SJCRH30 (cell line): Measurements from ENCODE around the gene MAGEB6B. TPM values are rescaled to one million over a fixed set of nuclear protein-coding genes. Genes with fewer than 3 reads are reported as not detected.
"Not testable (repeated sequence)": the region's sequence is repeated elsewhere in the genome, so short reads cannot be mapped to it uniquely, and the experiment has no call there.

ENCODE experiments used
- DNase-seq, 2 experiments: peaks; one replicate each; pipeline ENCODE4 v3.0.0-alpha.2; 2015 to 2020
- H3K27ac ChIP-seq: fragments of 250-450 bp; sonication (Bioruptor Pico); 2 replicates; pipeline ENCODE4 v1.5.1; 2020; ENCODE audit warnings: mild to moderate bottlenecking, moderate library complexity
- H3K27me3 ChIP-seq: fragments of 250-450 bp; sonication (Bioruptor Pico); 2 replicates; pipeline ENCODE4 v1.5.1; 2020; ENCODE audit warnings: mild to moderate bottlenecking, moderate library complexity
- H3K36me3 ChIP-seq: fragments of 250-450 bp; sonication (Bioruptor Pico); 2 replicates; pipeline ENCODE4 v1.5.1; 2020; ENCODE audit warnings: mild to moderate bottlenecking, moderate library complexity
- H3K4me1 ChIP-seq: fragments of 250-450 bp; sonication (Bioruptor Pico); 2 replicates; pipeline ENCODE4 v1.5.1; 2020; ENCODE audit warnings: mild to moderate bottlenecking, moderate library complexity
- H3K4me3 ChIP-seq: fragments of 250-450 bp; sonication (Bioruptor Pico); 2 replicates; pipeline ENCODE4 v1.5.1; 2020; ENCODE audit warnings: mild to moderate bottlenecking, moderate library complexity
- H3K9me3 ChIP-seq: fragments of 250-450 bp; sonication (Bioruptor Pico); replicated peaks from 2 replicates; pipeline ENCODE4 v1.5.1; 2020; ENCODE audit warnings: mild to moderate bottlenecking, moderate library complexity
- total RNA-seq: library from RNA; depleted of rRNA; stranded (reverse); fragments of >200 nt; shearing (Covaris generic); gene quantifications from 2 replicates; pipeline ENCODE4 v1.2.3, GENCODE V29; 2014; rRNA removed

MAGEB6B gene, protein sequence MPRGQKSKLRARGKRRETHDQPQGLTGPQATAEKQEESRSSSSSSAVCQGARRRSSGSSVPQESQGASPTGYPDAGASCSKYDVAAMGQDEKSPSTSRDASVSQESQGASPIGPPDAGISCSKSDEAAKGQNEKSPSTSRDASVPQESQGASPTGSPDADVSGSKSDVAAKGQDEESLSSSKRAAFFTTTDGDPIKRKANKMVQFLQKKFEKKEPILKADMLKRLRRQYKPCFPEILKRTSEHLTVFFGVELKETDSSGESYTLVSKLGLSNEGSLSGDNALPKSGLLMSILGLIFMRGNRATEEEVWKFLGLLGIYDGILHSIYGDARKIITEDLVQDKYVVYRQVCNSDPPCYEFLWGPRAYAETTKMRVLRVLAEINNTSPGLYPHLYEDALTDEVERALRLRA
- total RNA-seq, result not detected in 2 replicates

DNA sequence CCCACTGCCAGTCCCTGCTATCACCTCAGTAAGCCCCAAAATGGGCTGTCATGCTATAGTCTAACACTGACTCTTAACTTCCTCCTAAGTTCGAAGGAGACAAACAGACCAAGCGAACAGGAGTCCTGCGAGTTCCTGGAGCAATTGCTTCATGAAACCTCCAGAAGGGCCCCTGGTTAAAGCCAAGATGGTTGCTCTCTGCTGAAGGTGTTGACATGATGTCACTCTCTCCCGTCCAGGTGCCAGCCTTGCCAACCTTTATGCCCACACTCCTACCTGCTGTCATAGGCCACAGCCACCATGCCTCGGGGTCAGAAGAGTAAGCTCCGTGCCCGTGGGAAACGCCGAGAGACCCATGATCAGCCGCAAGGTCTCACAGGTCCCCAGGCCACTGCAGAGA lies at the start of gene MAGEB6B:
TSS of gene MAGEB6B (plus strand) at position 301 of the 400 bp plus-strand sequence. CDS start at position 301, 0 bp downstream.
- DNase-seq, result no peak
- H3K36me3 ChIP-seq, result no peaks in the 10 kb centered on the region
- H3K9me3 ChIP-seq, result no peaks in the 10 kb centered on the region
- no peaks in the 10 kb centered on the region for H3K4me1 ChIP-seq
- H3K27ac ChIP-seq, result no peak within 1 kb of the TSS
- no peaks in the 10 kb centered on the region for H3K27me3 ChIP-seq
- no peak within 1 kb of the TSS for H3K4me3 ChIP-seq

GRCh38 chrX:26138274-26138673 lies 22.1 kb upstream of the MAGEB6B start, which contains the start of gene MAGEB18:
MAGEB18 (plus strand) TSS chrX:26138343; CDS start chrX:26138986, 643 bp downstream.
- peak within 1 kb of the TSS; percentile 13; the same call in 1 of the 2 replicates for H3K27ac ChIP-seq
- H3K27me3 ChIP-seq, result no peaks in the 10 kb centered on the region
- no peaks in the 10 kb centered on the region for H3K9me3 ChIP-seq
- peak; percentile 22 to 43 for DNase-seq
- no peak within 1 kb of the TSS for H3K4me3 ChIP-seq
- H3K36me3 ChIP-seq, result no peaks in the 10 kb centered on the region
- H3K4me1 ChIP-seq, result no peaks in the 10 kb centered on the region

- Histone ChIP-seq H3K27ac (no peak overlapping the region), H3K4me3 (no peak overlapping the region), H3K36me3 (no peaks in the 10 kb centered on the region), H3K9me3 (no peaks in the 10 kb centered on the region), H3K4me1 (no peaks in the 10 kb centered on the region), H3K27me3 (no peaks in the 10 kb centered on the region)
- no peak for DNase-seq
Measured at GRCh38 chrX:26146024-26146423, 14.4 kb upstream of the MAGEB6B start.

- no peak within 1 kb of the TSS for H3K27ac ChIP-seq
- no peaks in the 10 kb centered on the region for H3K36me3 ChIP-seq
- no peaks in the 10 kb centered on the region for H3K27me3 ChIP-seq
- no peaks in the 10 kb centered on the region for H3K9me3 ChIP-seq
- H3K4me1 ChIP-seq, result no peaks in the 10 kb centered on the region
- peak in 1 of 2 experiments; percentile 2 for DNase-seq
- no peak within 1 kb of the TSS for H3K4me3 ChIP-seq
Measured at GRCh38 chrX:26192204-26192603, 31.8 kb downstream of the MAGEB6B start, which contains the start of gene MAGEB6. MAGEB6 (plus strand) TSS chrX:26192440; CDS start chrX:26193847, 1,407 bp downstream.

DNA sequence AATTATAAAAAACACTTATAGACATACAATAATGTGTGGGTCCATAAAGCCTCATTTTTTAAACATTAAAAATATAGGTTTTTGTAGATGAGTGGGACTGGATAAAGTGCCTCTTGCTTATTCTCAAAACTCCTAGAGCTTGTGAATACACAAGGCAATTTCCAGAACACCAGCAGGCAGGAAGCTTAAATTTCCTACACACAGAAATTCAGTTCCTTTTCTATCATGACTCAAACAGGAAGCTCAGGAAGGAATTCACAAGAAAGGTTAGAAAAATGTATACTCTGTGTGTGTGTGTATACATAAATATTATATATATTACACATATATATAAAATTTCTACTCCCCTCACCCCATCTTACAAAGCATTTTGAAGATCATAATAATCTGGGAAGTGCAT lies 43.2 kb downstream of the MAGEB6B start:
- H3K36me3 ChIP-seq, result no peaks in the 10 kb centered on the region
- DNase-seq, result no peak
- H3K4me1 ChIP-seq, result no peaks in the 10 kb centered on the region
- H3K9me3 ChIP-seq, result no peaks in the 10 kb centered on the region
- no peak overlapping the region for H3K27ac ChIP-seq
- H3K4me3 ChIP-seq, result no peak overlapping the region
- H3K27me3 ChIP-seq, result no peaks in the 10 kb centered on the region

- not testable (repeated sequence) for H3K9me3 ChIP-seq, H3K27ac ChIP-seq, DNase-seq, H3K36me3 ChIP-seq, H3K27me3 ChIP-seq, H3K4me1 ChIP-seq, H3K4me3 ChIP-seq
Measured at GRCh38 chrX:26204717-26205116, 44.3 kb downstream of the MAGEB6B start.

DNA sequence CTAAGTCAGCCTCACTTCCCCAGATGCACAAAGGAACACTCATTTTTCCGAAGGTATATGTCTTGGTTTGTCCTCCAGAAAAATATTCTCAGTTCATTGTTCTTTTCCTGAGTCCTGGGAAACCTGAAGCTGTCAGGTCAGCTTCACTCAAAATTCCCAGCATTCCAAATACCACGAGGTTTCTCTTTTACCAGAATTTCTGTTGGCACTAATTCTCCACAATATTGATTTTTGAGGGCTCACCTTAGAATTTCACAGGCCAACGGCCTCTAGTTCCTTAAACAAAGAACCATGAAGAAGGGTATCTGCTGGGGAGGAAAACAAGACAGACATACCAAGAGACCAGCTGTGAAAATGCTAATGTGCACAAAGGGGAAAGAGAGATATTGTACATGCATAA lies 47.6 kb downstream of the MAGEB6B start:
- Histone ChIP-seq H3K36me3 (no peaks in the 10 kb centered on the region), H3K4me1 (no peaks in the 10 kb centered on the region), H3K27me3 (no peaks in the 10 kb centered on the region), H3K4me3 (no peak overlapping the region), H3K9me3 (no peaks in the 10 kb centered on the region), H3K27ac (no peak overlapping the region)
- no peak for DNase-seq

Other genes with a start within 250 kb of the MAGEB6B start
- gene MAGEB18, start 22.3 kb upstream of the MAGEB6B start, total RNA-seq, result 0.12 and 0.28 TPM in 2 replicates
- 0.06 and 0.10 TPM in 2 replicates for gene MAGEB6, start 31.8 kb downstream of the MAGEB6B start, total RNA-seq
- not detected in 2 replicates for gene MAGEB5, start 55.6 kb downstream of the MAGEB6B start, total RNA-seq